HL-60 (cell line): ENCODE measurements around the gene RIOK3.
A peak's percentile ranks its signal among the peaks of the same experiment; 100 is the strongest.

Experiments
- CTCF ChIP-seq: IDR thresholded peaks from one replicate; pipeline ENCODE4 v1.5.1; 2011; ENCODE audit warnings: low read length, control low read depth, inconsistent platforms; ENCODE audit not compliant: insufficient read depth
- POLR2AphosphoS5 ChIP-seq: IDR thresholded peaks from 2 replicates; pipeline ENCODE4 v1.6.1; 2012; ENCODE audit warnings: low read depth

- TF ChIP-seq CTCF (peak; percentile 96), POLR2AphosphoS5 (no peak)
Measured at GRCh38 chr18:23498877-23499276, 45.8 kb downstream of the RIOK3 start.
